Skeletal muscle cell (primary cell): ENCODE measurements around the gene MYO15A.

Source experiments
- DNase-seq: peaks from one replicate; pipeline ENCODE4 v3.0.0-alpha.2; 2010; ENCODE audit warnings: low read depth
- H3K4me3 ChIP-seq: 2 replicates; pipeline ENCODE4 v1.5.1; 2011; ENCODE audit warnings: low read depth, mild to moderate bottlenecking, control low read depth, low read length, moderate library complexity

The MYO15A gene

GRCh38 chr17:18156171-18156975 lies 47.8 kb downstream of the MYO15A start:
- DNase-seq = no peak
- no peak overlapping the region for H3K4me3 ChIP-seq

- H3K4me3 ChIP-seq = no peak overlapping the region
- DNase-seq = no peak
Measured at GRCh38 chr17:18156976-18157280, 48.4 kb downstream of the MYO15A start.

GRCh38 chr17:18157354-18157985 lies 48.9 kb downstream of the MYO15A start:
- no peak for DNase-seq
- no peak overlapping the region for H3K4me3 ChIP-seq

GRCh38 chr17:18158022-18158600 lies 49.6 kb downstream of the MYO15A start:
- H3K4me3 ChIP-seq = peak overlapping the region; percentile 22
- peak; percentile 74 for DNase-seq

GRCh38 chr17:18159551-18160120 lies 51.1 kb downstream of the MYO15A start:
- DNase-seq = no peak
- no peak overlapping the region for H3K4me3 ChIP-seq

- DNase-seq = no peak
- H3K4me3 ChIP-seq = no peak overlapping the region
Measured at GRCh38 chr17:18160128-18160856, 51.7 kb downstream of the MYO15A start.

GRCh38 chr17:18161207-18162145 lies 52.9 kb downstream of the MYO15A start:
- no peak overlapping the region for H3K4me3 ChIP-seq
- DNase-seq = no peak

GRCh38 chr17:18163547-18163946 lies 55.0 kb downstream of the MYO15A start:
- H3K4me3 ChIP-seq = no peak overlapping the region
- DNase-seq = no peak

GRCh38 chr17:18166894-18167293 lies 58.3 kb downstream of the MYO15A start:
- H3K4me3 ChIP-seq = no peak overlapping the region
- no peak for DNase-seq

- no peak for DNase-seq
- no peak overlapping the region for H3K4me3 ChIP-seq
Measured at GRCh38 chr17:18167421-18167820, 58.9 kb downstream of the MYO15A start.

- no peak for DNase-seq
- H3K4me3 ChIP-seq = no peak overlapping the region
Measured at GRCh38 chr17:18172531-18173278, 64.1 kb downstream of the MYO15A start.

GRCh38 chr17:18173740-18174139 lies 65.2 kb downstream of the MYO15A start:
- DNase-seq = no peak
- no peak overlapping the region for H3K4me3 ChIP-seq

- no peak for DNase-seq
Measured at GRCh38 chr17:18176176-18176575, 67.6 kb downstream of the MYO15A start.

GRCh38 chr17:18177133-18177532 lies 68.6 kb downstream of the MYO15A start:
- no peak for DNase-seq
- no peak overlapping the region for H3K4me3 ChIP-seq

More at GRCh38 chr17:18176176-18176575, 67.6 kb downstream of the MYO15A start:
- no peak overlapping the region for H3K4me3 ChIP-seq

GRCh38 chr17:18177722-18178121 lies 69.2 kb downstream of the MYO15A start:
- no peak for DNase-seq
- H3K4me3 ChIP-seq = no peak overlapping the region

GRCh38 chr17:18179196-18179595 lies 70.6 kb downstream of the MYO15A start:
- DNase-seq = no peak
- no peak overlapping the region for H3K4me3 ChIP-seq

GRCh38 chr17:18179804-18180203 lies 71.2 kb downstream of the MYO15A start:
- no peak overlapping the region for H3K4me3 ChIP-seq
- no peak for DNase-seq

GRCh38 chr17:18181358-18181757 lies 72.8 kb downstream of the MYO15A start:
- DNase-seq = peak; percentile 65
- no peak overlapping the region for H3K4me3 ChIP-seq
